GM23338 (cell line): ENCODE results near the gene SDE2. TPM values are rescaled to one million over a fixed set of nuclear protein-coding genes. Genes with fewer than 3 reads are reported as not detected.
A peak's percentile ranks its signal among the peaks of the same experiment; 100 is the strongest.

Experiments used
- ATAC-seq: fragments of 200-7000 bp; cut with Tn5 transposase; 3 replicates; pipeline ENCODE4 v1.9.1; 2020
- DNase-seq: peaks from one replicate; pipeline ENCODE4 v3.0.0-alpha.2; 2015; ENCODE audit warnings: low spot score
- H2AFZ ChIP-seq: fragments of 200-600 bp; sonication (generic); 2 replicates; pipeline ENCODE4 v1.8.0; 2016; ENCODE audit warnings: antibody characterized with exemption, mild to moderate bottlenecking, moderate library complexity
- H3F3A ChIP-seq: fragments of 200-600 bp; sonication (generic); replicated peaks from 2 replicates; pipeline ENCODE4 v1.8.0; 2017; ENCODE audit warnings: antibody characterized with exemption, mixed run types, low read depth
- H3K27ac ChIP-seq: fragments of 200-600 bp; sonication (generic); 2 replicates; pipeline ENCODE4 v1.6.1; 2016; ENCODE audit warnings: low read depth
- H3K27me3 ChIP-seq: fragments of 200-600 bp; sonication (generic); 2 replicates; pipeline ENCODE4 v1.8.0; 2016; ENCODE audit warnings: mild to moderate bottlenecking, mixed run types, moderate library complexity; ENCODE audit not compliant: insufficient read depth
- H3K36me3 ChIP-seq: fragments of 200-600 bp; sonication (generic); 2 replicates; pipeline ENCODE4 v1.8.0; 2016; ENCODE audit warnings: mild to moderate bottlenecking; ENCODE audit not compliant: insufficient read depth
- H3K4me1 ChIP-seq: fragments of 200-600 bp; sonication (generic); 2 replicates; pipeline ENCODE4 v1.8.0; 2016; ENCODE audit warnings: mild to moderate bottlenecking, moderate library complexity; ENCODE audit not compliant: insufficient read depth
- H3K4me2 ChIP-seq: fragments of 200-600 bp; sonication (generic); 2 replicates; pipeline ENCODE4 v1.7.1; 2017; ENCODE audit warnings: mixed run types
- H3K4me3 ChIP-seq: fragments of 200-600 bp; sonication (generic); 2 replicates; pipeline ENCODE4 v1.6.1; 2016; ENCODE audit warnings: mixed run types
- H3K79me2 ChIP-seq: fragments of 200-600 bp; sonication (generic); replicated peaks from 2 replicates; pipeline ENCODE4 v1.8.0; 2017; ENCODE audit warnings: mild to moderate bottlenecking; ENCODE audit not compliant: insufficient read depth
- H3K9me2 ChIP-seq: fragments of 200-600 bp; sonication (generic); 2 replicates; pipeline ENCODE4 v1.8.0; 2017; ENCODE audit not compliant: insufficient read depth
- H4K20me1 ChIP-seq: fragments of 200-600 bp; sonication (generic); replicated peaks from 2 replicates; pipeline ENCODE4 v1.8.0; 2017; ENCODE audit warnings: mild to moderate bottlenecking; ENCODE audit not compliant: insufficient read depth
- H3K27ac Mint-ChIP-seq: 2 replicates; pipeline ENCODE4 v1.8.0; 2020; ENCODE audit warnings: inconsistent platforms, mild to moderate bottlenecking, moderate library complexity, mixed read lengths
- H3K27me3 Mint-ChIP-seq: 3 replicates; pipeline ENCODE4 v1.8.0; 2022; ENCODE audit warnings: low read depth, mild to moderate bottlenecking, moderate library complexity, mixed read lengths, inconsistent platforms; ENCODE audit not compliant: insufficient read depth, poor library complexity
- H3K36me3 Mint-ChIP-seq: 3 replicates; pipeline ENCODE4 v1.8.0; 2021; ENCODE audit warnings: low read depth, mild to moderate bottlenecking, inconsistent platforms, moderate library complexity, mixed read lengths
- H3K4me1 Mint-ChIP-seq: 3 replicates; pipeline ENCODE4 v1.8.0; 2020; ENCODE audit warnings: mild to moderate bottlenecking, inconsistent platforms, mixed read lengths
- H3K4me3 Mint-ChIP-seq: 3 replicates; pipeline ENCODE4 v1.8.0; 2021; ENCODE audit warnings: moderate library complexity, mild to moderate bottlenecking, inconsistent platforms, mixed read lengths
- H3K9me3 Mint-ChIP-seq: 3 replicates; pipeline ENCODE4 v1.8.0; 2020; ENCODE audit warnings: moderate library complexity, mild to moderate bottlenecking, inconsistent platforms, mixed read lengths
- CREB1 ChIP-seq: fragments of 250-450 bp; sonication (Bioruptor Pico); IDR thresholded peaks from 2 replicates; pipeline ENCODE4 v1.5.0; 2020; ENCODE audit warnings: low read depth, mild to moderate bottlenecking, moderate library complexity
- EZH2 ChIP-seq: fragments of 200-600 bp; sonication (generic); IDR thresholded peaks from one replicate; pipeline ENCODE4 v1.8.0; 2017; ENCODE audit warnings: antibody characterized with exemption, mild to moderate bottlenecking, low read depth; ENCODE audit not compliant: unreplicated experiment
- EZH2phosphoT487 ChIP-seq: fragments of 200-600 bp; sonication (generic); IDR thresholded peaks from one replicate; pipeline ENCODE4 v1.8.1; 2018; ENCODE audit warnings: antibody characterized with exemption; ENCODE audit not compliant: unreplicated experiment
- JUNB ChIP-seq: IDR thresholded peaks from one replicate; pipeline ENCODE4 v1.6.1; 2016; ENCODE audit warnings: antibody characterized with exemption; ENCODE audit not compliant: unreplicated experiment
- NANOG ChIP-seq: IDR thresholded peaks from 2 replicates; pipeline ENCODE4 v1.6.1; 2016; ENCODE audit warnings: antibody characterized with exemption, borderline replicate concordance
- POLR2AphosphoS5 ChIP-seq: IDR thresholded peaks from 2 replicates; pipeline ENCODE4 v1.6.1; 2016; ENCODE audit warnings: antibody characterized with exemption, low read depth
- STAT1 ChIP-seq: IDR thresholded peaks from one replicate; pipeline ENCODE4 v1.6.1; 2016; ENCODE audit warnings: antibody characterized with exemption; ENCODE audit not compliant: unreplicated experiment
- ZNF114 ChIP-seq: fragments of 250-450 bp; sonication (Bioruptor Pico); IDR thresholded peaks from 2 replicates; pipeline ENCODE4 v1.5.0; 2020; ENCODE audit warnings: mild to moderate bottlenecking, moderate library complexity
- ZNF331 ChIP-seq: fragments of 250-450 bp; sonication (Bioruptor Pico); IDR thresholded peaks from 2 replicates; pipeline ENCODE4 v1.5.0; 2020; ENCODE audit warnings: low read depth, mild to moderate bottlenecking, moderate library complexity
- polyA plus RNA-seq: library from polyadenylated mRNA; unstranded; fragments of >200 nt; fragmentation: Nextera tagmentation; extraction: Ambion mirVana; gene quantifications from 2 replicates; pipeline ENCODE4 v1.2.1, GENCODE V29; 2016
- total RNA-seq: library from RNA; depleted of rRNA; stranded (reverse); fragments of >200 nt; shearing (Covaris generic); gene quantifications from 2 replicates; pipeline ENCODE4 v1.2.3, GENCODE V29; 2014
- TF ChIP-seq, protein P1 (sequence below), 2 experiments: fragments of 200-600 bp in 1 of 2; sonication (generic) in 1 of 2; conservative IDR thresholded peaks; 2 replicates each; pipeline versions ENCODE4 v1.5.1 to v1.6.1; 2016 to 2017; ENCODE audit warnings: antibody characterized with exemption in 2 of 2, low read depth in 2 of 2, mild to moderate bottlenecking in 2 of 2, moderate library complexity in 1 of 2
- TF ChIP-seq, protein P2 (sequence below): fragments of 250-450 bp; sonication (Bioruptor Pico); IDR thresholded peaks from 2 replicates; pipeline ENCODE4 v1.5.0; 2020; ENCODE audit warnings: mild to moderate bottlenecking, moderate library complexity

The SDE2 gene
- total and polyA plus RNA-seq, 2 experiments from 2014 or later: 10.6 to 26.9 TPM

GRCh38 chr1:225944951-225945350 is 54.2 kb downstream of the SDE2 start (continued):
- TF ChIP-seq, protein P1, sequence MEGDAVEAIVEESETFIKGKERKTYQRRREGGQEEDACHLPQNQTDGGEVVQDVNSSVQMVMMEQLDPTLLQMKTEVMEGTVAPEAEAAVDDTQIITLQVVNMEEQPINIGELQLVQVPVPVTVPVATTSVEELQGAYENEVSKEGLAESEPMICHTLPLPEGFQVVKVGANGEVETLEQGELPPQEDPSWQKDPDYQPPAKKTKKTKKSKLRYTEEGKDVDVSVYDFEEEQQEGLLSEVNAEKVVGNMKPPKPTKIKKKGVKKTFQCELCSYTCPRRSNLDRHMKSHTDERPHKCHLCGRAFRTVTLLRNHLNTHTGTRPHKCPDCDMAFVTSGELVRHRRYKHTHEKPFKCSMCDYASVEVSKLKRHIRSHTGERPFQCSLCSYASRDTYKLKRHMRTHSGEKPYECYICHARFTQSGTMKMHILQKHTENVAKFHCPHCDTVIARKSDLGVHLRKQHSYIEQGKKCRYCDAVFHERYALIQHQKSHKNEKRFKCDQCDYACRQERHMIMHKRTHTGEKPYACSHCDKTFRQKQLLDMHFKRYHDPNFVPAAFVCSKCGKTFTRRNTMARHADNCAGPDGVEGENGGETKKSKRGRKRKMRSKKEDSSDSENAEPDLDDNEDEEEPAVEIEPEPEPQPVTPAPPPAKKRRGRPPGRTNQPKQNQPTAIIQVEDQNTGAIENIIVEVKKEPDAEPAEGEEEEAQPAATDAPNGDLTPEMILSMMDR (conservative IDR thresholded peaks at IDR 0.05; ENCODE audit: low read depth in 2 of 2): no peak
- TF ChIP-seq EZH2: no peak

DNA sequence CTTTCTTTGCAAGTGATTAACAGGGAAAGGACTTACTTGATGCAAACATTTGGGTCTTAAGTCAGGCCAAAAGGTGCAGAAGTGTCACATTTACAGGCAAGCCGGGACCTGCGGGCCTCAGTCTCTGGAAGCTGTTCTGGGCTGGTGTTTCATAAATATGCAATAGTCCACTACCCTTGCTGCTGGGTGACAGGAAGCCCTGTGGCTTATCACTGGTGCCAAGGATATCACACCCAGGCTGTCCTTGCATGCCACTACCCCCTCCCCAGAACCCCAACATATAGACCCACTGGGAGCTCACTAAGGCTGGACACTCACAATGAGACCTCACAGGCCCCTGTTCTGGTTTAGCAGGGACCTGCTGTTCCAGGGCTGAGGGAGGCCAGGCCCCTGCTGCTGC is 54.8 kb downstream of the SDE2 start:
- H3K27ac Mint-ChIP-seq: no peak overlapping the region
- Histone ChIP-seq H3K4me2 (no peak overlapping the region; the same call in 1 of the 2 replicates), H3K4me1 (peaks cover 71% of the 10 kb centered on the region), H3K9me2 (no peaks in the 10 kb centered on the region), H3K27ac (peak overlapping the region; percentile 94; the same call in 1 of the 2 replicates), H3F3A (peaks cover 32% of the 10 kb centered on the region), H3K36me3 (no peaks in the 10 kb centered on the region), H3K4me3 (no peak overlapping the region), H4K20me1 (no peaks in the 10 kb centered on the region), H3K27me3 (peaks cover 4% of the 10 kb centered on the region; the same call in 1 of the 2 replicates), H2AFZ (no peak overlapping the region), H3K79me2 (no peaks in the 10 kb centered on the region)
- no peak overlapping the region for H3K4me3 Mint-ChIP-seq
- no peaks in the 10 kb centered on the region for H3K9me3 Mint-ChIP-seq
- H3K27me3 Mint-ChIP-seq: peaks cover 34% of the 10 kb centered on the region
- no peak for DNase-seq
- peaks cover 71% of the 10 kb centered on the region for H3K4me1 Mint-ChIP-seq
- TF ChIP-seq ZNF331 (CRISPR knock-in tag) (no peak), EZH2 (no peak), EZH2phosphoT487 (no peak), NANOG (no peak), ZNF114 (no peak), POLR2AphosphoS5 (no peak), JUNB (no peak), STAT1 (no peak), CREB1 (no peak)
- TF ChIP-seq, protein P1 (conservative IDR thresholded peaks at IDR 0.05; ENCODE audit: low read depth in 2 of 2): no peak
- TF ChIP-seq, protein P2, sequence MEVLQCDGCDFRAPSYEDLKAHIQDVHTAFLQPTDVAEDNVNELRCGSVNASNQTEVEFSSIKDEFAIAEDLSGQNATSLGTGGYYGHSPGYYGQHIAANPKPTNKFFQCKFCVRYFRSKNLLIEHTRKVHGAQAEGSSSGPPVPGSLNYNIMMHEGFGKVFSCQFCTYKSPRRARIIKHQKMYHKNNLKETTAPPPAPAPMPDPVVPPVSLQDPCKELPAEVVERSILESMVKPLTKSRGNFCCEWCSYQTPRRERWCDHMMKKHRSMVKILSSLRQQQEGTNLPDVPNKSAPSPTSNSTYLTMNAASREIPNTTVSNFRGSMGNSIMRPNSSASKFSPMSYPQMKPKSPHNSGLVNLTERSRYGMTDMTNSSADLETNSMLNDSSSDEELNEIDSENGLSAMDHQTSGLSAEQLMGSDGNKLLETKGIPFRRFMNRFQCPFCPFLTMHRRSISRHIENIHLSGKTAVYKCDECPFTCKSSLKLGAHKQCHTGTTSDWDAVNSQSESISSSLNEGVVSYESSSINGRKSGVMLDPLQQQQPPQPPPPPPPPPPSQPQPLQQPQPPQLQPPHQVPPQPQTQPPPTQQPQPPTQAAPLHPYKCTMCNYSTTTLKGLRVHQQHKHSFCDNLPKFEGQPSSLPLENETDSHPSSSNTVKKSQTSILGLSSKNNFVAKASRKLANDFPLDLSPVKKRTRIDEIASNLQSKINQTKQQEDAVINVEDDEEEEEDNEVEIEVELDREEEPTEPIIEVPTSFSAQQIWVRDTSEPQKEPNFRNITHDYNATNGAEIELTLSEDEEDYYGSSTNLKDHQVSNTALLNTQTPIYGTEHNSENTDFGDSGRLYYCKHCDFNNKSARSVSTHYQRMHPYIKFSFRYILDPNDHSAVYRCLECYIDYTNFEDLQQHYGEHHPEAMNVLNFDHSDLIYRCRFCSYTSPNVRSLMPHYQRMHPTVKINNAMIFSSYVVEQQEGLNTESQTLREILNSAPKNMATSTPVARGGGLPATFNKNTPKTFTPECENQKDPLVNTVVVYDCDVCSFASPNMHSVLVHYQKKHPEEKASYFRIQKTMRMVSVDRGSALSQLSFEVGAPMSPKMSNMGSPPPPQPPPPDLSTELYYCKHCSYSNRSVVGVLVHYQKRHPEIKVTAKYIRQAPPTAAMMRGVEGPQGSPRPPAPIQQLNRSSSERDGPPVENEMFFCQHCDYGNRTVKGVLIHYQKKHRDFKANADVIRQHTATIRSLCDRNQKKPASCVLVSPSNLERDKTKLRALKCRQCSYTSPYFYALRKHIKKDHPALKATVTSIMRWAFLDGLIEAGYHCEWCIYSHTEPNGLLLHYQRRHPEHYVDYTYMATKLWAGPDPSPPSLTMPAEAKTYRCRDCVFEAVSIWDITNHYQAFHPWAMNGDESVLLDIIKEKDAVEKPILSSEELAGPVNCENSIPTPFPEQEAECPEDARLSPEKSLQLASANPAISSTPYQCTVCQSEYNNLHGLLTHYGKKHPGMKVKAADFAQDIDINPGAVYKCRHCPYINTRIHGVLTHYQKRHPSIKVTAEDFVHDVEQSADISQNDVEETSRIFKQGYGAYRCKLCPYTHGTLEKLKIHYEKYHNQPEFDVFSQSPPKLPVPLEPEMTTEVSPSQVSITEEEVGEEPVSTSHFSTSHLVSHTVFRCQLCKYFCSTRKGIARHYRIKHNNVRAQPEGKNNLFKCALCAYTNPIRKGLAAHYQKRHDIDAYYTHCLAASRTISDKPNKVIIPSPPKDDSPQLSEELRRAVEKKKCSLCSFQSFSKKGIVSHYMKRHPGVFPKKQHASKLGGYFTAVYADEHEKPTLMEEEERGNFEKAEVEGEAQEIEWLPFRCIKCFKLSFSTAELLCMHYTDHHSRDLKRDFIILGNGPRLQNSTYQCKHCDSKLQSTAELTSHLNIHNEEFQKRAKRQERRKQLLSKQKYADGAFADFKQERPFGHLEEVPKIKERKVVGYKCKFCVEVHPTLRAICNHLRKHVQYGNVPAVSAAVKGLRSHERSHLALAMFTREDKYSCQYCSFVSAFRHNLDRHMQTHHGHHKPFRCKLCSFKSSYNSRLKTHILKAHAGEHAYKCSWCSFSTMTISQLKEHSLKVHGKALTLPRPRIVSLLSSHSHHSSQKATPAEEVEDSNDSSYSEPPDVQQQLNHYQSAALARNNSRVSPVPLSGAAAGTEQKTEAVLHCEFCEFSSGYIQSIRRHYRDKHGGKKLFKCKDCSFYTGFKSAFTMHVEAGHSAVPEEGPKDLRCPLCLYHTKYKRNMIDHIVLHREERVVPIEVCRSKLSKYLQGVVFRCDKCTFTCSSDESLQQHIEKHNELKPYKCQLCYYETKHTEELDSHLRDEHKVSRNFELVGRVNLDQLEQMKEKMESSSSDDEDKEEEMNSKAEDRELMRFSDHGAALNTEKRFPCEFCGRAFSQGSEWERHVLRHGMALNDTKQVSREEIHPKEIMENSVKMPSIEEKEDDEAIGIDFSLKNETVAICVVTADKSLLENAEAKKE (CRISPR knock-in tag): no peak
- H3K36me3 Mint-ChIP-seq: no peaks in the 10 kb centered on the region
- no peak for ATAC-seq
